RPMI8226 (cell line): ENCODE measurements around the gene KLK2.

Experiments
- DNase-seq: peaks from one replicate; pipeline ENCODE4 v3.0.0-alpha.2; 2015

Gene KLK2

DNA sequence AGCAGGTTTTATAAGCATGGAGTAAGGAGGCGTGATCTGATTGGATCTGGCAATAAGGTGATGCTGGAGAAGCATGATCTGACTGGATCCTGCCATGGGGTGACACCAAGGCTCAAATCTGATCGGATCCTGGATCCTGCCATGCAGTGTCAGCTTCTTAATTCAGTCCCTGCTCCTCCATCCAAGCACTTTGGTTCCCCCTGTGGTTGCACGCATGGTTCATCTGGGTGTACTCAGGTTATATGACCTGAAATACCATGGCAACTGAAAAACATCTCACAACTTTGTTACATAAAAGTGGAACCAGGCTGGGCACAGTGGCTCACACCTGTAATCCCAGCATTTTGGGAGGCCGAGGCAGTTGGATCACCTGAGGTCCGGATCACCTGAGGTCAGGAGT, 55.6 kb downstream of the KLK2 start:
- DNase-seq, result peak; percentile 66
